Fibroblast of mammary gland (primary cell): ENCODE data around the gene RBBP8NL.

Source experiments
- DNase-seq: peaks from one replicate; pipeline ENCODE4 v3.0.0-alpha.2; 2010; ENCODE audit warnings: low read depth
- H3K4me3 ChIP-seq: 2 replicates; pipeline ENCODE4 v1.5.1; 2011; ENCODE audit warnings: low read depth, mild to moderate bottlenecking, low read length, moderate library complexity; ENCODE audit not compliant: control insufficient read depth
- CTCF ChIP-seq: conservative IDR thresholded peaks from 2 replicates; pipeline ENCODE4 v1.5.1; 2011; ENCODE audit warnings: low read depth, low read length, inconsistent platforms; ENCODE audit not compliant: control insufficient read depth, insufficient read depth

The RBBP8NL gene

GRCh38 chr20:62410746-62411478 is 16.4 kb downstream of the RBBP8NL start:
- no peak for DNase-seq
- H3K4me3 ChIP-seq, result no peak overlapping the region
- no peak for TF ChIP-seq CTCF

DNA sequence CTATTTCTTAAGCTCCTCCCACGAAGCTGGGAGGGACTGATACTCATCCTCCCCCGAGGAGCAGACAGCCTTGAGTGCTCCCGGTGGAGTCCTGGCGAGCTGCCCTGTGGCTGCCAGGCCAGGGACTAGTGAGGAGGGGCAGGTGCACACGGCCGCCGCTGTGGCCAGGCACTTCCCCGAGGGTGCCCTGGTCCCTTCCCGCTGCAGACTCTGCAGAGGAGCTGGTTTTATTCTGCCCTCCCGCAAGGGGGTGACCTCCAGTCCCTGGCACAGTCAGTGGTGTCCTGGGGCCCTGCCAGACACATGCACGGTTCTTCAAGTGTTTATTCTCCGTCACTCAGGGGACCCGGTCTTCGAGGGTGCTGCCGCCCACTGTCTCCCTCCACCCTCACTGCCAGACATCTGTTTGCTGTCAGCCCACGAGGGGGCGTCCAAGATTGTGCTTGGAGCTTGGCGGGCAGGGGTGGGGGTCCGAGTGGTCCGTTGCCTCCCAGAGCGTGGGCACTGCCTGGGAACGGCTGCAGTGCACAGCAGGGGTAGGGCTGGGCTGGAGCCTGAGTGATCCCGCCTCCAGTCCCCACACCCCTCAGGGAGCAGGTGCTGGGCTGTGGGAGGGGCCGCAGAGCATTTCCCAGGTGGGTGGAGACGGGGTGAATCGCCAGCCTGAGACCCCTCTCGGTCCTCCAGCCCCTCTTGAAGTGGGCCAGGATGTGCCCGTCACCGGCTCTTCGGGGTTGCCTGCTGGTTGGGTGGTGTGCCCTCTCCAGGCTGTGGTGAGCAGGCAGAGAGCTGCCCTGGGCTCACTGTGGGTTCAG is 17.2 kb downstream of the RBBP8NL start:
- TF ChIP-seq CTCF, result peak; percentile 27
- peak; percentile 12 for DNase-seq
- no peak overlapping the region for H3K4me3 ChIP-seq

DNA sequence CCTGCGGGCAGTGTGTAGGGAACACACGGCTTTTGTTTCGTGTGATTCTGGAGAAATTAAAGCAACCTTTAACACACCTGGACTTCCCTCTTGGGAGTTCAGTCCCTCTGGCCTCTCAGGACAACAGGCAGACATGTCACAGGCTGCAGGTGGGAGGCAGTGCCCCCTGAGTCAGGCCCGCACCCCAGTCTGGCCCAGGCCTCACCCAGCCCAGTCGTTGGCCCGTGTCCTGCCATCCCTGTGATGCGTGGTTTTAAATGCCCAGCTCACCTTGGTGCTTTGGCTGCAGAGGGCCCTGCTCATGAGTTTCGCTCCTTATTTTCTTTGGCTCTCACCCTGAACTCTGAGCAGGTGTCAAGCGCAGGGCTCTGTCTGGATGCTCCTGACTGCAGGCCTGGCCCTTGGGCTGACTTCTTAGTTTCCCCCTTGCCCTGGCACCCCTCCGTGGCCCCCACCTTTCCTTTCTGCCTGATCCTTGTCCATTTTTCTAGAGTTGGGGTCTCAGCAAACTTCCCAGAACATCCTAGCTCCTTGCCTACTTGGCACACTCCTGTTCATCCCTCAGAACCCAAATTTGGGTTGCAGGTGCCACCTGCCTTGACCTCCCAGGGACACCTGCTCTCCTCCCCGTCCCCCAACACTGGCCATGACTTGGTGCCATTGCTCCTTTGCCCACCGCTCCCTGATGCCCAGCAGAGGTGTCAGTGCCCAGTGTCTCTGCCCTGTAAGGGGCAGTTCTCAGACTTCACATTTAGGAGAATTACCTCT is 18.1 kb downstream of the RBBP8NL start:
- H3K4me3 ChIP-seq, result no peak overlapping the region
- no peak for DNase-seq

GRCh38 chr20:62408640-62409039 is 18.7 kb downstream of the RBBP8NL start:
- no peak for TF ChIP-seq CTCF
- no peak overlapping the region for H3K4me3 ChIP-seq
- no peak for DNase-seq

More for the DNA sequence above, 18.1 kb downstream of the RBBP8NL start:
- no peak for TF ChIP-seq CTCF

GRCh38 chr20:62408055-62408454 is 19.3 kb downstream of the RBBP8NL start:
- no peak for TF ChIP-seq CTCF
- no peak for DNase-seq
- no peak overlapping the region for H3K4me3 ChIP-seq

- DNase-seq, result peak; percentile 90
- peak within 1 kb of the TSS; percentile 51 for H3K4me3 ChIP-seq
- no peak for TF ChIP-seq CTCF
Measured at GRCh38 chr20:62407221-62407992, 19.9 kb downstream of the RBBP8NL start, which contains the start of gene CABLES2. Gene CABLES2, minus strand, starts transcription at chr20:62407285. Its CDS starts 9 bp downstream, at chr20:62407276.
